Activated naive CD4-positive, alpha-beta T cell treated with Interleukin-2 at 50 U/mL for 16 hours (primary cell): Measurements from ENCODE around the gene RDH13.
"Not testable (repeated sequence)": the region's sequence is repeated elsewhere in the genome, so short reads cannot be mapped to it uniquely, and the experiment has no call there.

Experiments
- DNase-seq: peaks from one replicate; pipeline ENCODE4 v3.0.0-alpha.2; 2020

Gene RDH13

DNA sequence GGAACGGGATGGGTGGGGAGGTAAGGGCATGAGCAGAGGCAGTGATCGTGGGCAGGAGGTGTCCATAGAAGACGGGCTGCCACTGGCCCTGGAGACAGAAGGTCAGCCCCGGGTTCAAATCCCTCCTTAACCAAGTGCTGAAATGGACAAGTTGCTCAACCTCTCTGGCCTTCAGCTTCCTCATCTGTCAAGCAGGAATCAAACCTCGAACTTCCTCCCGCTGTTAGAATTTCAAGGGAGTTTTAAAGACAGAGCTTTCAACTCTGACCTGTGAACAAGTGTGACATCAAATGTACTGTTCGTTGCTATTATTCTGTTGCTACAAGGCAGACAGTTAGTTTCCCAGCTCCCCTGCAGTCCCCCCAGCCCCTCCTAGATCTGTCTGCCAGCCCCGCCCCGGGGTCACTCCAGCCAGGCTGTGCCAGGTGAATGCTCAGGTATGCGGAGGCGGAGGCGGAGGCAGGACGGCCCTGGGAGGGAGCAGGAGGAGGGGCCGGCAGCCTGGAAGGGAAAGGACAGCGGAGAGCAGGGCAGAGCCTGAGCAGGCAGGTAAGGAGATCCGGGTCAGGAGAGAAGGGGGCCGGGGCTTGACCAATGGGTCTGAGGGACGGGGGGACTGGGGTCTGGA is 12.5 kb upstream of the RDH13 start, which contains the start of gene EPS8L1:
Gene EPS8L1, plus strand, starts transcription at position 499 of the 628 bp plus-strand sequence. CDS start 576 bp downstream, outside the sequence.
- no peak for DNase-seq

- no peak for DNase-seq
Observed at GRCh38 chr19:55071913-55072312, 9.0 kb upstream of the RDH13 start.

DNA sequence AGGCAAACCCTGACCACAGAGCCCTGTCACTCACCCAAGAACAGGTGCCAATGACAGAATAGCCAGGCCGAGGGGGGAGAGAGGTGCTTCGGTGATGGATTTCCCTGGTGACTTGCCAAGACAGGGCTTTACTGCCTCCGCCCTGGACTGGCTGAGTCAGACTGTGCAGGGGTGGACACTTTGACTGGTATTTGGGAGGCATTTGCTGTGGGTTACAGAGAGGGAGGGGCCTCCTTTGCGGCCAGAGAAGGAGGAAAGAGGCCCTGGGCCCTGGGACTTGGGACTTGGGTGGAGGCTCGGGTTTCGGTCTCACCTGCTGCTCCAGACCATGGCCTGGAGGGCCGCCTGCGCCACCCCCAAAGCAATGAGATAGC is 8.2 kb upstream of the RDH13 start:
- no peak for DNase-seq

- no peak for DNase-seq
Observed at GRCh38 chr19:55070466-55071128, 7.6 kb upstream of the RDH13 start.

DNA sequence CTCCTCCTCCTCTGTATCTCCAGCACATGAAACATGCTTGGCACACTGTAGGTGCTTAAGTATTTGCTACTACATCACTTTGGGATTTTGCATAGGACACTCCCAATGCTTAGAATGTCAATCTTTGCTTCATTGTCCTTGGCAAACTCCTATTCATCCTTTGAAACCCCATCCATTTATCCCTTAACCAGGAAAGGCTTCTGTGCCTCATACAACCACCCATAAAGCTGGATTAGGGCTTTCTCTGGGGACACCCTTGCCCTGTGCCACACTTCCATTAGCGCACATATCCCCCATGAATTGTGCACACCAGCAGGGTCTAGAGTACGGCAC is 6.9 kb upstream of the RDH13 start:
- no peak for DNase-seq

GRCh38 chr19:55068950-55069864 is 6.3 kb upstream of the RDH13 start:
- DNase-seq = no peak

GRCh38 chr19:55067869-55068268 is 4.9 kb upstream of the RDH13 start:
- DNase-seq = no peak

DNA sequence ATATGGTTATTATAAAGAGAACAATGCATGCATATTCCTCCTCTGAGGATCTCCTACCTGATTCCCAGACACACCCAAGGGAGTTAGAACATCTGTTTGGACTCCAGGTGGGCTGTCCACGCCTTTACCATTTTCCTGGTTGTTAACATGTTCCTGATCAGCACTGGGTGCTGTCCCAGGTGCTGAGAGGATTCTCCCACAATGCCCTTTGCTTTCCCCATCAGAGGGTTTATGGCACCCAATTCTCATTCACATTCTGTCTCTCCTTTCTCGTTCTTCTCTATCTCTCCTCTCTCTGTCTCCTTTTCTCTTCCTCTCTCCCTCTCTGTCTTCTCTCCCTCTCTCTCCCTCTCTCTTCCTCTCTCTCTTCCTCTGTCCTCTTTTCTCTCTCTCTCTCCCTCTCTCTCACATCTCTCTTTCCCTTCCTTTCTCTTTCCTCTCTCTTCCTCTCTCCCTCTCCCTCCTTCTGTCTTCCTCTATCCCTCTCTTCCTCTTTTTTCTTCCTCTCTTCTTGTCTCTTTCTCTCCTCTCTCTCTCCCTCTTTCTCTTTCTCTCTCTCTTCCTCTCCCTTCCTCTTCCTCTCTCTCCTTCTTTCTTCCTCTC is 3.3 kb upstream of the RDH13 start:
- no peak for DNase-seq

DNA sequence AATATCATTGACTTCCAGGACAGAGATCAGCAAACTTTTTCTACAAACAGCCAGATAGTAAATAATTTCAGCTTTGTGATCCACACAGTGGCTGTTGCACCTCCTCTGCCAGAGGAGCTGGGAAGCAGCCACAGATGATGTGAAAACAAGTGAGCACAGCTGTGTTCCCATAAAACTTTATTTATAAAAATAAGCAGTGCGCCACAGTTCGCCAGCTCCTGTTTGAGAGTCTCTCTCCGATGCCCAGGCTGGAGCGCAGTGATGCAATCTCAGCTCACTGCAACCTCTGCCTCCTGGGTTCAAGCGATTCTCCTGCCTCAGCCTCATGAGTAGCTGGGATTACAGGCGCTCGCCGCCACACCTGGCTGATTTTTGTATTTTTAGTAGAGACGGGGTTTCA is 2.6 kb upstream of the RDH13 start:
- DNase-seq = not testable (repeated sequence)

DNA sequence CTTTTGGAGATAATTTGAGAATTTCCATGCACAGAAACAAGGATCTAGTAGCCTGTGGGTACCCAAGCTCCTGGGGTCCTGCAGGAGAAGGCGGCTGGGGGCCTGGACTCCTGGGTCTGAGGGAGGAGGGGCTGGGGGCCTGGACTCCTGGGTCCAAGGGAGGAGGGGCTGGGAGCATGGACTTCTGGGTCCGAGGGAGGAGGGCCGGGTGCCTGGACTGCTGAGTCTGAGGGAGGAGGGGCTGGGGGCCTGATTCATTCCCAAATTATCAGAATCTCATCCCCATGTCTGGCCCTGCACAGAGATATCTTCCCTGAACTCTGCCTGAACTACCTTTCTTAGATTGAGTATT is 520 bp upstream of the RDH13 start:
- no peak for DNase-seq

- not testable (repeated sequence) for DNase-seq
Observed at GRCh38 chr19:55060287-55060686, 2.7 kb downstream of the RDH13 start.

GRCh38 chr19:55058781-55059610 is 4.0 kb downstream of the RDH13 start:
- no peak for DNase-seq

GRCh38 chr19:55056827-55057226 is 6.1 kb downstream of the RDH13 start:
- DNase-seq = no peak

DNA sequence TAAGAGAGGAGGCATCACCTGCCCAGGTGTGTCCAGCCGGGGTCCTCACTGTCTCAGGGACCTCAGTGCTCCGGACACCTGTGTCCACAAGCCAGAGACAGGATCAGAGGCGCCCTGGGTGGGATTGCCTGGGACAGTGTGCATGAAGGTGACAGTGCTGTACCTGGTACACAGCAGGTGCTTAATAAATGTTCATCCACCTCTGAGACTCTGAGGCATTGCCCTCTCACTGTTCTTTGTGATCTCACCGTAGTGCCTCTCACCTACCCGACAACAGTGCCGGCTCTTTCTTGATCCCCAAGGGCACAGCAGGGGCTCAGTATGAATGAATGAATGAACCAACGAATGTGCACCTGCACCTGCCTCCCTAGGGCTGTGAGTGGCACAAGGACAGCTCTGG is 9.2 kb downstream of the RDH13 start:
- DNase-seq = no peak

- DNase-seq = no peak
Observed at GRCh38 chr19:55050749-55051532, 12.0 kb downstream of the RDH13 start.

DNA sequence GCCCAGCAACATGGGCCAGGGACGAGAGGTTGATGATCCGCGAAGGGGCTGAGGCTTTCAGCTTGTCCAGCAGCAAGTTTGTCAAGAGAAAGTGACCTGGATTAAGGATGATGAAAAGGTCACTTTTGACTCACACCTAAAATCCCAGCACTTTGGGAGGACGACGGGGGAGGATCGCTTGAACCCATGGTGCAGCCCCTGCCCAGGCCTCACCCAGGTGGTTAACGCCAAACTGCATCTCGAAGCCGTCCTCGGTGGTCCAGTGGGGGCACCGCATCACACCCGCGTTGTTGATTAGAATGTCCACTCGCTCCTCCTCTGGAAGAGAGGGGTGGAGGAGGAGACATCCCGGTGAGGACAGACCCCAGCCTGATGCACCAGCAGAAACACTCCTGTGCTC is 14.5 kb downstream of the RDH13 start:
- DNase-seq = no peak

DNA sequence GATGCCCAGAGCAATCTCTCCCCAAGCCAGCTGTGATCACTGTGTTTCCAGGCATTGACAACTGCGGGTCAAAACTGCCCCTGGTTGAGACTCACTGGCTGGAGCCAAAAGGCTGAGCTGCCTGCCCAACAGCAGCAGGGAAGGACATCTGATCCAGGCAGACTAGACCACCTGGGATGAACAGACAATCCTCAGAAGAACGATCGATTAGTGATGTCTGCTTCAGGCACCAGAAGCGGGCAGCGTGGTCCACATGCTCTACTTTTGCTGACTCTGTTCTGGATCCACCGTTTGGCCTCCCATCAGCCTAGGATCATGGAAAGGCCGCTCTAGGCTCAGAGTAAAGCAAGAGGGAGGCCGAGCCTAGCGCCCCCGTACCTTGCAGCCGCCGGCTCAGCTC is 15.0 kb downstream of the RDH13 start:
- DNase-seq = no peak

DNA sequence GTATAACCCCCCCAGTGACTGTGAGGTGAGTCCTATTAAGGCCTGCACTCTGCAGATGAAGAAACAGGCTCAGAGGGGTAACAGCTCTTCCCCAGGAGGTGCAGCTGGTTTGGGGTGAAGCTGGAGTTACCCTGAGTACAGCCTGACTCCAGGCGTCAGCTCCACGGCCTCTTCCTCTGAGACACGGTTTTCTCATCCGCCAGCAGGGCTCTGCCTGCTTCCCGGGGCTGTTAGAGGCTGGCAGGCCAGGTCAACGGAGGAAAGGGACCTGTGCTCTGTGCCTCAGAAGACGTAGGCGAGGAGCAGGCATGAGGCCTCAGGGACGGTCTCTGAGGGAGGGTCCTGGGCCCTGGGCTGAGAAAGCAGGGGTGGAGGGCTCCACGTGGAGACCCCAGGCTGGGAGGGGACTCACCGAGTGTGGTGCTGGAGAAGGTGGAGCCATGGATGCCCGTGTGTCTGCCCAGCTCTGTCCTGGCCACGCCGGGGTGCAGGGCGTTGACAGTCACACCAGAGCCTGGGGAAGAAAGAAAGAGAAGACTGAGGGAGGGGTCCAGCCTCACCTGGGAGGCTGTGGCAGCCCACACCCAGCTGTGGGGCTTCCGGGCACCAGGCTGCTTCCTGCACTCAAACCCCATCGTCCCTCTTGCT is 15.8 kb downstream of the RDH13 start:
- no peak for DNase-seq

DNA sequence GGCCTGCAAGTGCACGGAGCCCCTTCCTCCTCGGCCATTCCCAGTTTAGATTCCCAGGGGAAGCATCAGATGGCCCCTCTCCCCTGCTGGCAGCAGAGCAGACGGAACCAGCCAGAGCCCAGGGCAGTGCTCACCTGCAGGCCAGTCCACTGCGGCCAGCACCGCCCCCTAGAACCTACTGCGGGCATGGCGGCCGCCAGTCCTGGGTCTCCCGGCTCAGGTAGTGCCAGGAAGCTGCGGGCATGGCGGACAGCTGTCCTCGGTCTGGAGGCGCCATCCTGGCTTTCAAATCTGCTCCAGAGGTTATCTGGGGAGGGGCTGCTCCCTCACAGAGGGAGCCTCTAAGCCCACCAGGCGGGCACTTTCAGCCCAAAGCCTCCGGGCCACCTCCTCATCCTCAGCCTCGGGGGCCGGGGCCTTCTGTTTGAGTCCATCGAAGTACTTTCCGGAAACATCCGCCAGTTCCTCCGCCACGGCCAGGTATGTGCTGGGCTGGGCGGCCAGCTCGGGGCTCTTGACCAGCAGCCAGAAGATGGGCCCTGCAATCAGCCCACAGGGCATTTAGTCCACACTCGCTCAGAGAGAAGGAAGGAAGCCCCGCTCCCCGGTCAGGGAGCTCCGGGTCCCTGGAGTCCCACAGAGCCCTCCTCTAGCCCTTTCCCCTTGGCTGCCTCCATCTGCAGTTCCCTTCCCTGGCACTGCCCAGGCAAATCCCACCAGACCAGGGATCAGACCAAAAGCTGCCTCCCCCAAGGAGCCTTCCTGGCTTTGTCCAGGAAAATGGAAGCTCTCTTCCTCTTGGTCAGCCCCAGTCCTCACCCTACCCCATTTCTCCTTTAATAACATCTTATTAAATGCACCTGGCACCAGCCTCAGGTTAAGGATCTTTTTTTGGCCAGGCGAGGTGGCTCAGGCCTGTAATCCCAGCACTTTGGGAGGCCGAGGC is 17.9 kb downstream of the RDH13 start:
- no peak for DNase-seq

GRCh38 chr19:55044286-55044685 is 18.7 kb downstream of the RDH13 start:
- DNase-seq = no peak
